IMR-90 (cell line): Measurements from ENCODE around the gene TASP1. TPM values are rescaled to one million over a fixed set of nuclear protein-coding genes. Genes with fewer than 3 reads are reported as not detected.

ENCODE experiments used
- ATAC-seq: fragments of 200-7000 bp; cut with Tn5 transposase; 2 replicates; pipeline ENCODE4 v1.9.1; 2020; ENCODE audit warnings: low read depth, mild to moderate bottlenecking, moderate library complexity
- BruUV-seq: library from RNA; stranded (reverse); fragments of 400-500 nt; replicated peaks from 2 replicates; lab custom pipeline; 2021; lab: Mats Ljungman, UMichigan
- CTCF ChIA-PET: fragments of 300-600 bp; formaldehyde crosslinking; extraction: SDS; loops from one replicate; lab custom pipeline; 2021; ENCODE audit warnings: antibody characterized with exemption; lab: Yijun Ruan, JAX
- POLR2A ChIA-PET: fragments of 300-600 bp; sonication (Branson Sonifier 250); formaldehyde crosslinking; loops from one replicate; lab custom pipeline; 2022; ENCODE audit warnings: antibody characterized with exemption; ENCODE audit not compliant: unreplicated experiment; lab: Charles Lee
- DNase-seq: peaks from one replicate; pipeline ENCODE4 v3.0.0; 2013
- H2AFZ ChIP-seq: replicated peaks from 2 replicates; pipeline ENCODE3; 2013; ENCODE audit warnings: low read length, mild to moderate bottlenecking; ENCODE audit not compliant: poor library complexity
- H2AK5ac ChIP-seq: 2 replicates; pipeline ENCODE4 v1.6.1; 2013; ENCODE audit warnings: low read depth, low read length, inconsistent platforms
- H2AK9ac ChIP-seq: replicated peaks from 2 replicates; pipeline ENCODE3; 2013; ENCODE audit warnings: mild to moderate bottlenecking, low read depth, low read length, moderate library complexity; ENCODE audit not compliant: poor library complexity
- H2BK120ac ChIP-seq: 2 replicates; pipeline ENCODE4 v1.6.1; 2013; ENCODE audit warnings: low read depth, low read length, inconsistent platforms
- H2BK15ac ChIP-seq: 3 replicates; pipeline ENCODE4 v1.6.1; 2013; ENCODE audit warnings: low read depth, low read length, inconsistent platforms
- H2BK20ac ChIP-seq: 2 replicates; pipeline ENCODE4 v1.6.1; 2013; ENCODE audit warnings: low read depth, mild to moderate bottlenecking, inconsistent platforms, low read length, moderate library complexity
- H2BK5ac ChIP-seq: 2 replicates; pipeline ENCODE4 v1.6.1; 2013; ENCODE audit warnings: mild to moderate bottlenecking, low read depth, low read length, inconsistent platforms; ENCODE audit not compliant: poor library complexity, severe bottlenecking
- H3K14ac ChIP-seq: replicated peaks from 2 replicates; pipeline ENCODE4 v1.6.1; 2013; ENCODE audit warnings: low read depth, low read length, inconsistent platforms
- H3K18ac ChIP-seq: 2 replicates; pipeline ENCODE4 v1.6.1; 2013; ENCODE audit warnings: low read depth, low read length, control low read depth
- H3K23ac ChIP-seq: 2 replicates; pipeline ENCODE4 v1.6.1; 2013; ENCODE audit warnings: low read depth, low read length, inconsistent platforms
- H3K27ac ChIP-seq: 2 replicates; pipeline ENCODE4 v1.5.1; 2013; ENCODE audit warnings: mild to moderate bottlenecking, control low read depth, low read length; ENCODE audit not compliant: insufficient read depth
- H3K27me3 ChIP-seq: 2 replicates; pipeline ENCODE4 v1.6.1; 2013; ENCODE audit warnings: low read length; ENCODE audit not compliant: control insufficient read depth, insufficient read depth
- H3K36me3 ChIP-seq: 2 replicates; pipeline ENCODE4 v1.6.1; 2013; ENCODE audit warnings: low read length, mixed read lengths; ENCODE audit not compliant: control insufficient read depth, insufficient read depth
- H3K4ac ChIP-seq: 2 replicates; pipeline ENCODE4 v1.6.1; 2013; ENCODE audit warnings: low read depth, low read length, inconsistent platforms
- H3K4me1 ChIP-seq: 2 replicates; pipeline ENCODE4 v1.6.1; 2013; ENCODE audit warnings: low read length, mixed read lengths; ENCODE audit not compliant: control insufficient read depth, insufficient read depth
- H3K4me2 ChIP-seq: 2 replicates; pipeline ENCODE4 v1.6.1; 2013; ENCODE audit warnings: low read depth, mild to moderate bottlenecking, control low read depth, low read length, moderate library complexity
- H3K4me3 ChIP-seq: 2 replicates; pipeline ENCODE4 v1.5.1; 2013; ENCODE audit warnings: low read depth, mild to moderate bottlenecking, control low read depth, low read length, moderate library complexity; ENCODE audit not compliant: insufficient read depth
- H3K56ac ChIP-seq: 2 replicates; pipeline ENCODE4 v1.6.1; 2013; ENCODE audit warnings: low read length, inconsistent platforms; ENCODE audit not compliant: insufficient read depth; ENCODE audit errors: extremely low read depth
- H3K79me1 ChIP-seq, 2 experiments: 2 replicates each; pipeline ENCODE4 v1.6.1; 2013; ENCODE audit warnings: low read length in 2 of 2, inconsistent platforms in 1 of 2, low read depth in 1 of 2
- H3K9ac ChIP-seq: 2 replicates; pipeline ENCODE4 v1.6.1; 2013; ENCODE audit warnings: low read depth, low read length, control low read depth
- H3K9me1 ChIP-seq: 2 replicates; pipeline ENCODE4 v1.6.1; 2013; ENCODE audit warnings: low read length, inconsistent platforms; ENCODE audit not compliant: insufficient read depth
- H3K9me3 ChIP-seq: 2 replicates; pipeline ENCODE4 v1.6.1; 2013; ENCODE audit warnings: low read length; ENCODE audit not compliant: control insufficient read depth, insufficient read depth
- H4K20me1 ChIP-seq: 2 replicates; pipeline ENCODE4 v1.6.1; 2013; ENCODE audit warnings: low read length, inconsistent platforms; ENCODE audit not compliant: insufficient read depth
- H4K5ac ChIP-seq: 2 replicates; pipeline ENCODE4 v1.6.1; 2013; ENCODE audit warnings: mild to moderate bottlenecking, low read depth, low read length, control low read depth
- H4K8ac ChIP-seq, 2 experiments: 2 replicates each; pipeline ENCODE4 v1.6.1; 2013; ENCODE audit warnings: low read depth in 2 of 2, low read length in 2 of 2, control low read depth in 1 of 2, inconsistent platforms in 1 of 2
- H4K91ac ChIP-seq: 2 replicates; pipeline ENCODE4 v1.6.1; 2013; ENCODE audit warnings: low read depth, low read length, inconsistent platforms; ENCODE audit not compliant: insufficient read depth
- BHLHE40 ChIP-seq: fragments of 150-350 bp; IDR thresholded peaks from 2 replicates; pipeline ENCODE4 v1.6.1; 2016; ENCODE audit warnings: mild to moderate bottlenecking, low read depth, low read length
- CHD1 ChIP-seq: IDR thresholded peaks from 2 replicates; pipeline ENCODE4 v1.6.1; 2012; ENCODE audit warnings: low read depth, low read length, improper control_type of control experiment
- CTCF ChIP-seq: conservative IDR thresholded peaks from 2 replicates; pipeline ENCODE4 v1.5.1; 2012; ENCODE audit warnings: mild to moderate bottlenecking, low read depth, low read length, improper control_type of control experiment
- ELK1 ChIP-seq: fragments of 150-350 bp; IDR thresholded peaks from 2 replicates; pipeline ENCODE4 v1.6.1; 2016; ENCODE audit warnings: low read depth, mild to moderate bottlenecking, low read length, moderate library complexity, borderline replicate concordance
- FOS ChIP-seq: fragments of 150-350 bp; IDR thresholded peaks from 2 replicates; pipeline ENCODE4 v1.6.1; 2016; ENCODE audit warnings: low read depth, low read length
- MAFK ChIP-seq: IDR thresholded peaks from 2 replicates; pipeline ENCODE4 v1.6.1; 2012; ENCODE audit warnings: low read depth, low read length, improper control_type of control experiment
- MAZ ChIP-seq: IDR thresholded peaks from 2 replicates; pipeline ENCODE4 v1.6.1; 2012; ENCODE audit warnings: low read depth, mild to moderate bottlenecking, low read length, improper control_type of control experiment, moderate library complexity, borderline replicate concordance
- MXI1 ChIP-seq: IDR thresholded peaks from 2 replicates; pipeline ENCODE4 v1.6.1; 2012; ENCODE audit warnings: low read depth, mild to moderate bottlenecking, low read length, moderate library complexity, borderline replicate concordance
- POLR2A ChIP-seq: IDR thresholded peaks from 2 replicates; pipeline ENCODE4 v1.6.1; 2012; ENCODE audit warnings: mild to moderate bottlenecking, low read depth, low read length
- RAD21 ChIP-seq: IDR thresholded peaks from 2 replicates; pipeline ENCODE4 v1.6.1; 2012; ENCODE audit warnings: low read length, improper control_type of control experiment
- RCOR1 ChIP-seq: IDR thresholded peaks from 2 replicates; pipeline ENCODE4 v1.6.1; 2012; ENCODE audit warnings: mild to moderate bottlenecking, low read length, improper control_type of control experiment; ENCODE audit not compliant: insufficient replicate concordance
- RFX5 ChIP-seq: IDR thresholded peaks from 2 replicates; pipeline ENCODE4 v1.8.0; 2012; ENCODE audit warnings: low read depth, mild to moderate bottlenecking, low read length, moderate library complexity
- SMC3 ChIP-seq: fragments of 150-350 bp; IDR thresholded peaks from 2 replicates; pipeline ENCODE4 v1.6.1; 2016; ENCODE audit warnings: low read depth, mild to moderate bottlenecking, antibody characterized with exemption, low read length, moderate library complexity
- WGBS, 2 experiments: methylation state at CpG; one replicate each; pipeline versions ENCODE4 v1.1.5 to v1.1.7; 2013; ENCODE audit warnings: missing lambda C conversion rate in 2 of 2; ENCODE audit not compliant: insufficient read length in 1 of 2; ENCODE audit errors: extremely low coverage in 2 of 2; 5-methylcytosine and 5-hydroxymethylcytosine counted together
- dilution Hi-C: fragments of 300-500 bp; cut with HindIII; formaldehyde crosslinking; loops from one replicate; pipeline ENCODE4 v1.14.3; 2018; ENCODE audit warnings: low sequenced_read_pairs; ENCODE audit not compliant: unreplicated experiment
- in situ Hi-C: fragments of 300-500 bp; cut with MboI; formaldehyde crosslinking; loops from 3 replicates; pipeline ENCODE4 v1.14.3; 2019; ENCODE audit warnings: low sequenced_read_pairs, inconsistent platforms, mixed read lengths
- intact Hi-C: fragments of 100-400 bp; cut with micrococcal nuclease; formaldehyde crosslinking; loops from 2 replicates; pipeline ENCODE4 v1.10.0; 2022
- polyA plus RNA-seq, 3 experiments: library from polyadenylated mRNA; depleted of rRNA; stranded (reverse); fragments of >200 nt; gene quantifications; 2 replicates each; pipeline ENCODE4 v1.2.3, GENCODE V29; 2012; ENCODE audit warnings: low replicate concordance in 1 of 3
- total RNA-seq: library from RNA; depleted of rRNA; stranded (reverse); fragments of >200 nt; gene quantifications from 2 replicates; pipeline ENCODE4 v1.2.3, GENCODE V29; 2012

The TASP1 gene
- total and polyA plus RNA-seq, 2 of the 4 experiments (the other 2 are of a cell fraction), result 3.9 to 7.9 TPM

- no peak overlapping the region for H2BK15ac ChIP-seq
- H3K4ac ChIP-seq, result no peak overlapping the region
- H4K91ac ChIP-seq, result no peak overlapping the region
- no peak overlapping the region for H3K14ac ChIP-seq
- no peak overlapping the region; the same call in 1 of the 2 replicates for H3K23ac ChIP-seq
- H3K9me1 ChIP-seq, result peaks cover 3% of the 10 kb centered on the region; the same call in 1 of the 2 replicates
- no peaks in the 10 kb centered on the region; a peak in 1 of 4 replicates for H3K79me1 ChIP-seq
- H3K56ac ChIP-seq, result no peak overlapping the region
- no peaks in the 10 kb centered on the region for H3K4me1 ChIP-seq
- no peak overlapping the region for H2AFZ ChIP-seq
- no peak overlapping the region for H2BK120ac ChIP-seq
- H3K27me3 ChIP-seq, result no peaks in the 10 kb centered on the region
- no peak overlapping the region for H2BK20ac ChIP-seq
- BruUV-seq, result no TSS peak
- ChIA-PET CTCF (no interaction called here), POLR2A (no interaction called here)
- in situ Hi-C loops (no loop called here), intact Hi-C loops (no loop called here), dilution Hi-C loops (no loop called here)
- H4K5ac ChIP-seq, result peak overlapping the region; percentile 47; the same call in 1 of the 2 replicates
- H3K4me2 ChIP-seq, result no peak overlapping the region
- TF ChIP-seq MAFK, result no peak
- TF ChIP-seq CHD1, result no peak
- TF ChIP-seq FOS, result no peak
- no peak for TF ChIP-seq RFX5
- no peak for TF ChIP-seq SMC3
- TF ChIP-seq CTCF, result no peak
- no peak for TF ChIP-seq ELK1
- no peak for TF ChIP-seq MXI1
- TF ChIP-seq RCOR1, result no peak
- no peak for TF ChIP-seq POLR2A
- TF ChIP-seq BHLHE40, result no peak
- TF ChIP-seq RAD21, result no peak
- TF ChIP-seq MAZ, result no peak
- H3K4me3 ChIP-seq, result no peak overlapping the region
- no peak overlapping the region for H4K8ac ChIP-seq
- no peak overlapping the region for H2AK5ac ChIP-seq
- no peak for ATAC-seq
- no peak overlapping the region for H2AK9ac ChIP-seq
- DNase-seq, result no peak
- H2BK5ac ChIP-seq, result no peak overlapping the region
- H3K27ac ChIP-seq, result no peak overlapping the region
- no peak overlapping the region for H3K9ac ChIP-seq
- H3K9me3 ChIP-seq, result no peaks in the 10 kb centered on the region
- H4K20me1 ChIP-seq, result no peaks in the 10 kb centered on the region
- H3K18ac ChIP-seq, result no peak overlapping the region
- 0 out of 2 replicates have a peak, but pooled peaks cover 3% of the 10 kb centered on the region for H3K36me3 ChIP-seq
- WGBS, 2 experiments, result no CpG with 5 or more reads among the region's 3 CpGs
These were observed 219.3 kb downstream of the TASP1 start for GRCh38 chr20:13419477-13419876.
